ENCODE data around the gene MAPKAP1. TPM values are rescaled to one million over a fixed set of nuclear protein-coding genes. Genes with fewer than 3 reads are reported as not detected.

MAPKAP1 gene
- total RNA-seq, 4 donors from 2014 or later: 76.5 to 141 (median 87.5) TPM

- Histone ChIP-seq H3K9me3 (no peaks in the 10 kb centered on the region), H3K4me3 (no peak overlapping the region), H3K27ac (no peak overlapping the region), H3K36me3 (no peaks in the 10 kb centered on the region), H3K4me1 (peaks cover 0 to 12% (median 0%) of the 10 kb centered on the region in 3 donors), H3K27me3 (no peaks in the 10 kb centered on the region)
- 0 to 38% methylated on average over 1 of the region's 1 CpG for WGBS, 2 donors (ENCODE audit: low coverage in 1 of 2)
- ATAC-seq: no peak
- TF ChIP-seq POLR2A (IDR thresholded peaks at IDR 0.05): no peak
- no peak for TF ChIP-seq CTCF (IDR thresholded peaks at IDR 0.05)
- no peak for TF ChIP-seq EP300 (IDR thresholded peaks at IDR 0.05)
- TF ChIP-seq POLR2AphosphoS5 (IDR thresholded peaks at IDR 0.05): no peak
These were observed 209.1 kb downstream of the MAPKAP1 start for GRCh38 chr9:125497906-125498305.

GRCh38 chr9:125497478-125497877, 209.5 kb downstream of the MAPKAP1 start:
- Histone ChIP-seq H3K27ac (no peak overlapping the region), H3K27me3 (no peaks in the 10 kb centered on the region), H3K9me3 (no peaks in the 10 kb centered on the region), H3K4me1 (peaks cover 0 to 12% (median 0%) of the 10 kb centered on the region in 3 donors), H3K4me3 (no peak overlapping the region), H3K36me3 (no peaks in the 10 kb centered on the region)
- TF ChIP-seq POLR2A (IDR thresholded peaks at IDR 0.05): no peak
- no peak for TF ChIP-seq CTCF (IDR thresholded peaks at IDR 0.05)
- no peak for TF ChIP-seq EP300 (IDR thresholded peaks at IDR 0.05)
- no peak for TF ChIP-seq POLR2AphosphoS5 (IDR thresholded peaks at IDR 0.05)
- no peak for ATAC-seq

GRCh38 chr9:125496313-125496834, 210.6 kb downstream of the MAPKAP1 start:
- TF ChIP-seq CTCF (IDR thresholded peaks at IDR 0.05) (no peak), EP300 (IDR thresholded peaks at IDR 0.05) (no peak), POLR2AphosphoS5 (IDR thresholded peaks at IDR 0.05) (no peak)
- H3K4me3 ChIP-seq: no peak overlapping the region
- no peaks in the 10 kb centered on the region for H3K27me3 ChIP-seq
- WGBS, 2 donors (ENCODE audit: low coverage in 1 of 2): 80 to 95% methylated on average over 7 of the region's 7 CpGs
- H3K36me3 ChIP-seq: no peaks in the 10 kb centered on the region
- ATAC-seq: no peak
- H3K27ac ChIP-seq: no peak overlapping the region
- H3K9me3 ChIP-seq: no peaks in the 10 kb centered on the region
- peaks cover 0 to 12% (median 0%) of the 10 kb centered on the region in 3 donors for H3K4me1 ChIP-seq

- 93 to 94% methylated on average over 5 to 7 of the region's 8 CpGs for WGBS, 2 donors (ENCODE audit: low coverage in 1 of 2)
- Histone ChIP-seq H3K27ac (no peak overlapping the region), H3K27me3 (no peaks in the 10 kb centered on the region), H3K4me3 (no peak overlapping the region), H3K36me3 (no peaks in the 10 kb centered on the region), H3K9me3 (no peaks in the 10 kb centered on the region), H3K4me1 (peaks cover 0 to 12% (median 0%) of the 10 kb centered on the region in 3 donors)
- ATAC-seq: no peak
- TF ChIP-seq CTCF (IDR thresholded peaks at IDR 0.05) (no peak), POLR2AphosphoS5 (IDR thresholded peaks at IDR 0.05) (no peak)
These were observed 211.6 kb downstream of the MAPKAP1 start for GRCh38 chr9:125495172-125496119.

- H3K27ac ChIP-seq: no peak overlapping the region
- no peak overlapping the region for H3K4me3 ChIP-seq
- TF ChIP-seq POLR2AphosphoS5 (IDR thresholded peaks at IDR 0.05) (no peak), CTCF (IDR thresholded peaks at IDR 0.05) (no peak), POLR2A (IDR thresholded peaks at IDR 0.05) (no peak), EP300 (IDR thresholded peaks at IDR 0.05) (no peak)
- no peaks in the 10 kb centered on the region for H3K36me3 ChIP-seq
- WGBS, 2 donors (ENCODE audit: low coverage in 1 of 2): 100% methylated on average over 1 of the region's 1 CpG
- ATAC-seq: no peak
- H3K4me1 ChIP-seq: peaks cover 0 to 12% (median 0%) of the 10 kb centered on the region in 3 donors
- H3K27me3 ChIP-seq: no peaks in the 10 kb centered on the region
- H3K9me3 ChIP-seq: no peaks in the 10 kb centered on the region
These were observed 212.4 kb downstream of the MAPKAP1 start for GRCh38 chr9:125494653-125494915.

Data from gastroesophageal sphincter (tissue), 4 donors.